CD4-positive, alpha-beta T cell (primary cell): ENCODE measurements around the gene GLB1L2. TPM values are rescaled to one million over a fixed set of nuclear protein-coding genes. Genes with fewer than 3 reads are reported as not detected.

Experiments
- ATAC-seq: fragments of 200-7000 bp; cut with Tn5 transposase; one replicate; pipeline ENCODE4 v1.10.0; 2022; ENCODE audit warnings: mild to moderate bottlenecking; ENCODE audit not compliant: poor library complexity
- CTCF ChIA-PET: fragments of 350-600 bp; sonication (Branson Sonifier 250); formaldehyde crosslinking; loops from one replicate; lab custom pipeline; 2021; ENCODE audit warnings: antibody characterized with exemption, inconsistent platforms; lab: Charles Lee
- POLR2A ChIA-PET: fragments of 350-600 bp; sonication (Branson Sonifier 250); formaldehyde crosslinking; loops from one replicate; lab custom pipeline; 2021; ENCODE audit warnings: antibody characterized with exemption, inconsistent platforms; lab: Charles Lee
- DNase-seq, 14 experiments: peaks; one replicate each; pipeline ENCODE4 v3.0.0-alpha.2; 2013 to 2020; ENCODE audit warnings: mixed read lengths in 2 of 14
- H3K27ac ChIP-seq, 2 donors: one replicate each; pipeline versions ENCODE4 v1.5.1 to v1.7.0; 2013; ENCODE audit warnings: low read length in 2 of 2, low read depth in 1 of 2, mild to moderate bottlenecking in 1 of 2
- H3K27me3 ChIP-seq, 2 experiments: 1 replicate in 1 of 2; 2 replicates in 1 of 2; pipeline versions ENCODE4 v1.6.1 to v1.7.0; 2013; ENCODE audit warnings: low read length in 2 of 2, control low read depth in 1 of 2, mild to moderate bottlenecking in 1 of 2, moderate library complexity in 1 of 2; ENCODE audit not compliant: insufficient read depth in 2 of 2, control insufficient read depth in 1 of 2
- H3K36me3 ChIP-seq: one replicate; pipeline ENCODE4 v1.6.1; 2013; ENCODE audit warnings: low read length, control low read depth; ENCODE audit not compliant: insufficient read depth
- H3K4me1 ChIP-seq: one replicate; pipeline ENCODE4 v1.6.1; 2013; ENCODE audit warnings: low read length, control low read depth; ENCODE audit not compliant: insufficient read depth
- H3K4me3 ChIP-seq: one replicate; pipeline ENCODE4 v1.5.1; 2013; ENCODE audit warnings: mild to moderate bottlenecking, low read length, moderate library complexity
- H3K9me3 ChIP-seq, 2 experiments: 1 replicate in 1 of 2; 2 replicates in 1 of 2; pipeline versions ENCODE4 v1.6.1 to v1.7.0; 2013; ENCODE audit warnings: low read length in 2 of 2, mild to moderate bottlenecking in 2 of 2, control low read depth in 1 of 2, moderate library complexity in 1 of 2; ENCODE audit not compliant: control insufficient read depth in 1 of 2, insufficient read depth in 1 of 2
- H3K27ac Mint-ChIP-seq: one replicate; pipeline ENCODE4 v1.8.0; 2020; ENCODE audit warnings: mixed read lengths
- H3K27me3 Mint-ChIP-seq: one replicate; pipeline ENCODE4 v1.8.0; 2021; ENCODE audit warnings: mixed read lengths
- H3K36me3 Mint-ChIP-seq: one replicate; pipeline ENCODE4 v1.8.0; 2021; ENCODE audit warnings: low read depth, mixed read lengths
- H3K4me1 Mint-ChIP-seq: one replicate; pipeline ENCODE4 v1.8.0; 2021; ENCODE audit warnings: low read depth, mixed read lengths
- H3K4me3 Mint-ChIP-seq: one replicate; pipeline ENCODE4 v1.8.0; 2020; ENCODE audit warnings: mild to moderate bottlenecking, mixed read lengths
- H3K9me3 Mint-ChIP-seq: one replicate; pipeline ENCODE4 v1.8.0; 2020; ENCODE audit warnings: mixed read lengths
- CTCF ChIP-seq: fragments of 200-600 bp; IDR thresholded peaks from one replicate; pipeline ENCODE4 v1.8.0; 2022; ENCODE audit warnings: antibody characterized with exemption, mild to moderate bottlenecking
- intact Hi-C, 2 experiments: fragments of 100-400 bp; cut with DNase I in 1 of 2; cut with micrococcal nuclease in 1 of 2; formaldehyde crosslinking; loops; one replicate each; pipeline versions ENCODE4 v1.15.1 to v1.9.0; 2023 to 2025; cut with DNase I, micrococcal nuclease
- total RNA-seq, 174 experiments: library from RNA in 2 of 174; stranded (reverse) in 2 of 174; gene quantifications; one replicate each; pipeline ENCODE4 v1.2.3 and lab custom pipeline; 2021 to 2026

The GLB1L2 gene
- total RNA-seq, 2 experiments from 2014 or later = 0.59 to 0.63 TPM

GRCh38 chr11:134425413-134425812 is 93.6 kb downstream of the GLB1L2 start:
- Mint-ChIP-seq H3K4me3 (no peak overlapping the region), H3K36me3 (no peaks in the 10 kb centered on the region), H3K9me3 (no peaks in the 10 kb centered on the region), H3K27me3 (peaks cover 30% of the 10 kb centered on the region), H3K4me1 (no peaks in the 10 kb centered on the region), H3K27ac (no peak overlapping the region)
- H3K36me3 ChIP-seq = no peaks in the 10 kb centered on the region
- ChIA-PET POLR2A (no interaction called here), CTCF (no interaction called here)
- DNase-seq (no peak), ATAC-seq (no peak)
- peaks cover 0 to 9% of the 10 kb centered on the region in 2 experiments for H3K27me3 ChIP-seq
- H3K27ac ChIP-seq = no peak overlapping the region
- H3K9me3 ChIP-seq = peaks cover 0 to 9% of the 10 kb centered on the region in 2 experiments
- H3K4me3 ChIP-seq = no peak overlapping the region
- no peaks in the 10 kb centered on the region for H3K4me1 ChIP-seq
- no peak for TF ChIP-seq CTCF
- intact Hi-C loops = no loop called here

Other genes with a start within 250 kb of the GLB1L2 start
- gene NCAPD3, start 108.0 kb upstream of the GLB1L2 start, total RNA-seq = 10 to 100 TPM; 25.7 to 29.6 TPM
- 10 to 100 TPM; 41.6 to 42.2 TPM for gene VPS26B, start 107.3 kb upstream of the GLB1L2 start, total RNA-seq
- gene THYN1, start 78.6 kb upstream of the GLB1L2 start, total RNA-seq = 10 to 100 TPM; 25.7 to 26.0 TPM
- 10 to 100 TPM; 15.0 to 16.3 TPM for gene ACAD8, start 78.4 kb upstream of the GLB1L2 start, total RNA-seq
- gene GLB1L3, start 55.6 kb upstream of the GLB1L2 start, total RNA-seq = 1 to 10 TPM; 1.3 to 1.5 TPM
- under 1 TPM; 0.14 to 0.22 TPM for gene B3GAT1, start 80.3 kb downstream of the GLB1L2 start, total RNA-seq